ENCODE measurements around the gene ATCAY.

DNA sequence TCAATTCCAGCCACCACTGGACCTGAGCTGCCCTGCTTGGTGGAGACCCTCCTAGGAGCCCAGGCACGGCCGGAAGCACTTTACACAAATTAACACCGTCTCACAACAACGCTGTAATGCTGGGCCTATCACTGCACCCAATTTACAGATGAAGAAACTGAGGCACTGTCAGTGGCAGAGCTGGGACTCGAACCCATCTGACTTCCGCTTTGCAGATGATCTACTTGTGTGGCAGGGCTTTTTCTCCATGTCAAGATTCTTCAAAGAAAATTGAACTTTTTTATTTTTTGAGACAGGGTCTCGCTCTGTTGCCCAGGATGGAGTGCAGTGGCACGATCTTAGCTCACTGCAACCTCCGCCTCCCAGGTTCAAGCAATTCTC lies 45.4 kb upstream of the ATCAY start:
- TF ChIP-seq, protein P1, sequence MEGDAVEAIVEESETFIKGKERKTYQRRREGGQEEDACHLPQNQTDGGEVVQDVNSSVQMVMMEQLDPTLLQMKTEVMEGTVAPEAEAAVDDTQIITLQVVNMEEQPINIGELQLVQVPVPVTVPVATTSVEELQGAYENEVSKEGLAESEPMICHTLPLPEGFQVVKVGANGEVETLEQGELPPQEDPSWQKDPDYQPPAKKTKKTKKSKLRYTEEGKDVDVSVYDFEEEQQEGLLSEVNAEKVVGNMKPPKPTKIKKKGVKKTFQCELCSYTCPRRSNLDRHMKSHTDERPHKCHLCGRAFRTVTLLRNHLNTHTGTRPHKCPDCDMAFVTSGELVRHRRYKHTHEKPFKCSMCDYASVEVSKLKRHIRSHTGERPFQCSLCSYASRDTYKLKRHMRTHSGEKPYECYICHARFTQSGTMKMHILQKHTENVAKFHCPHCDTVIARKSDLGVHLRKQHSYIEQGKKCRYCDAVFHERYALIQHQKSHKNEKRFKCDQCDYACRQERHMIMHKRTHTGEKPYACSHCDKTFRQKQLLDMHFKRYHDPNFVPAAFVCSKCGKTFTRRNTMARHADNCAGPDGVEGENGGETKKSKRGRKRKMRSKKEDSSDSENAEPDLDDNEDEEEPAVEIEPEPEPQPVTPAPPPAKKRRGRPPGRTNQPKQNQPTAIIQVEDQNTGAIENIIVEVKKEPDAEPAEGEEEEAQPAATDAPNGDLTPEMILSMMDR (IDR thresholded peaks at IDR 0.05), result no peak
- TF ChIP-seq POLR2A (IDR thresholded peaks at IDR 0.05), result no peak
